GM21367 (cell line): ENCODE measurements around the gene SLC9A1.

Experiments used
- ATAC-seq: cut with Tn5 transposase; IDR thresholded peaks from one replicate; pipeline ENCODE4 v1.9.1; 2021; ENCODE audit not compliant: unreplicated experiment

Gene SLC9A1

DNA sequence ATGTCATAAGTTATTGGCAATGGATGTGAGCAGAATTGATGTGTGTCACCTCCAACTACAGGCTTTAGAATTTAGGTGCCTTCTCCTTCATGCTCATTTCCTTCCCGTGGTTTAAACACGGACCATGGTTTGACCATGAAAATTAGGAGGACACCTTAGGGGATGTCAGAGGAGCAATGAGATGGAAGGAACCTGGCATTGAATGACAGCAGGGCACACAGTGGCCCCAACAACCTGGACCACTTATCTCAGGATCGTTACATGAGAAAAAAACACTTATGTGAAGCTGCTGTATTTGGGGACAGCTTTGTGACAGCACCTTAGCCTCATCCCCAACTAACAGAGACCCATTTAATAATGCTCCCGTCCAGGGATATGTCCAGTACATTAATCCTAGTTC is 70.8 kb downstream of the SLC9A1 start:
- no peak for ATAC-seq

DNA sequence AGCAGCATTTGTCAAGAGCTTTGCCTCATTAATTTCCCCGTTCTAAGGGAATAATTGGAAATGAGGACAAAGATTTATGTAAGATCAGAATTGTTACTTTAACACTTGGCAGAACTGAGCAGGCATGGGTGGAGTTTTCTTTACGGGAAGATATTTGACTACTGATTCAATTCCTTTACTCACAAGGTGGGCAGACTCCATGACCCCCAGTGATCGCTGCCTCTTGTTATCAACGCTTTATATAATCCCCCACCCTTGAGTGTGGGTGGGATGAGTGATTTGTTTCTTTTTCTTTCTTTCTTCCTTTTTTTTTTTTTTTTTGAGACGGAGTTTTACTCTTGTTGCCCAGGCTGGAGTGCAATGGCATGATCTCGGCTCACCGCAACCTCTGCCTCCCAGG is 77.0 kb downstream of the SLC9A1 start:
- ATAC-seq: no peak

DNA sequence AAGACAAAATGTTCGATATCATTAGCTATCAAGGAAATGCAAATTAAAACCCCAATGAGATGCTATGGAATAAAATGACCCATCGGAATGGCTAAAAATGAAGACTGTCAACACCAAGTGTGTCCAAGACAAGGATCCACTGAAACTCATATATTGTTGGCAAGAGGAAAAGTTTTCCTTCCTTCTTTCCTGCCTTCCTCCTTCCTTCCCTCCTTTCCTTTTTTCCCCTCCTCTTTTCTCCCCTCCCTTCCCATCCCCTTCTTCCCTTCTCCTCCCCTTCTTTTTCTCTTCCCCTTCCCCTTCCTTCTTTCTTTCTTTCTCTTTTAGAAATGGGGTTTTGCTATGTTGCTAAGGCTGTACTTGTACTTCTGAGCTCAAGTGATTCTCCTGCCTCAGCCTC is 78.1 kb downstream of the SLC9A1 start:
- ATAC-seq: no peak

DNA sequence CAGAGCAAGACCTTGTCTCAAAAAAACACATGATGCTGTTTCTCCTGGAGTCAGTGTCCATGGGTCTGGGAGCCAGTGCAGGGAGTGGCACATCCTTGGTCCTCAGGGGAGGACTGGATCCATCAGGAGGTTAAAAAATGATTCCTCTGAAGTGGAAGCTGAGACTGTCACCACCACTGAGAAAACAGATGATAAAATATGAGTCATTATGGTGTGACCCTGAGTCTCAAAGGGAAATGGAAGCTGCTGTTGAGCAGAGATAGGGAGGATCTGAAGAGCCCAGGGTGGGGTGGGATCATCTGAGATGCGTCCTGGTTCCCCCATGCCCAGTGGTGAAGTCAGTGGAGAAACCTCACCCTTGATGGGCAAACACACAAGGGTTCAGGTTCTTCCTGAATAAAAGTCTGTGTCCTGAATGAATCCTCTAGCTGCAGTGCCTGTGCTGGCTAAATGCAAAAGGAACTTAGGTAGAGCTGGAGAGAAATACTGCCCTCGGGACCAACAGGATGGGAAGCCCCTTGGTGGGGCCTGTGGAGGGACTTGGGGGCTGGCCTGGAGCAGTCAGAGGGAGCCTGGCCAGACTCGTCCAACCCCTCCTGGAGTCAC is 80.6 kb downstream of the SLC9A1 start:
- ATAC-seq: no peak

DNA sequence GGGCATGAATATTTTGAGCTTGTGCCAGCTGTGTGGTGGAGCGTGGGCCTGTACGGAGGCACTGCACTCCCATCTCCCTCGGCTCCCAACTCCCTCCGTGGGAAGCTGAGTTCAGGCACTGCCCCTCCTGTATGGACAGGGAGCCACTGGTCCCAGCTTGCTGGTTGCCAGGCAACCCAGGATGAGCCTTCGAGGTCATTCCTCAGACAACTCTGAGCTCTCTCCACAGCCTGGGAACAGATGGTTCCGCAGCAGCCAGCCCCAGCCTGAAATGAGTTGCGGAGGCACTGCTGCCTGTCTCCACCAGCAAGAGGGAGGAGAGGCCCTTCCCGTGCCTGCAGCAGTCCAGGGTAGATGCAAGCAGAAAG is 83.9 kb downstream of the SLC9A1 start:
- ATAC-seq: no peak

DNA sequence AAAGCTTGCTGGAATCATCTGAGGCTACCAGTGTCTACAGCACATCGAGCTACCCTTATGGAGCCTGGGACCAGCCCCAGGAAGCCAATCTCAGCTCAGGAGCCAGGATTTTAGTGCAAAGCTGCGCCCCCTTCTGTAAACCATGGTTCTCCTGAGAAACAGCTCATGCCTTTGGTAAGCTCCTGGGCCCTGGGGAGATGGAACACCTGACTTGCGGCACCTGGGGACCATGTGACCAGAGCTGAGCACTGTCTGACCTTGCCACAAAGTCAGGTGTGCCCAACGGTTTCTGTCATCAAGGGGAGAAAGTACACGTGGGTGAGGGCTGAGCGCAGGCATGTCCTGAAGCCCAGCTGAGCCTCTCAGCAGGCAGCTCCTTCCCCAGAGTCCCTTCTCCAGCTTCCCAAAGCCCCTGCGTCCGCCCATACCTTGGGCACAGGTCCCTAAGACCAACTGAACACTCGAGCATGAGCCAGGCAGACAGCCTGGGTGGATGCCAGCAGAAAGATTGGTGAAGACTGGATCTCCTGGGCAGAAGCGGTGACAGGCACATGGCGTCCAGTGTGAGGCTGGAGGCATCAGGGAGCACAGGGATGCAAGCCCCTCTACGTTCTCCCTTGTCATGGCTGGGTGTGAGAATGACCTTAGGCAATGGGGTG is 84.4 kb downstream of the SLC9A1 start:
- ATAC-seq: no peak

DNA sequence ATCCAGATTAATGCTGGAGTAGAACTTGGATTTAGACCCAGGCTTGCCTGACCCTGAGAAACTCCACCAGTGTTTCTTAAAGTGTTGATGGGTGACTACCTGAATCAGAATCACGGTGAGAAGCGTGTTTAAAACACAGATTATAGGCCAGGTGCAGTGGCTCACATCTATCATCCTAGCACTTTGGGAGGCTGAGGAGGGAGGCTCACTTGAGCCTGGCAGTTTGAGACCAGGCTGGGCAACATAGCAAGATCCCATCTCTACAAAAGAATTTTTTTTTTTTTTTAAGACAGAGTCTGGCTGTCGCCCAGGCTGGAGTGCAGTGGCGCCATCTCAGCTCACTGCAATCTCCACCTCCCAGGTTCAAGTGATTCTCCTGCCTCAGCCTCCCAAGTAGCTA is 86.0 kb downstream of the SLC9A1 start:
- ATAC-seq: no peak

DNA sequence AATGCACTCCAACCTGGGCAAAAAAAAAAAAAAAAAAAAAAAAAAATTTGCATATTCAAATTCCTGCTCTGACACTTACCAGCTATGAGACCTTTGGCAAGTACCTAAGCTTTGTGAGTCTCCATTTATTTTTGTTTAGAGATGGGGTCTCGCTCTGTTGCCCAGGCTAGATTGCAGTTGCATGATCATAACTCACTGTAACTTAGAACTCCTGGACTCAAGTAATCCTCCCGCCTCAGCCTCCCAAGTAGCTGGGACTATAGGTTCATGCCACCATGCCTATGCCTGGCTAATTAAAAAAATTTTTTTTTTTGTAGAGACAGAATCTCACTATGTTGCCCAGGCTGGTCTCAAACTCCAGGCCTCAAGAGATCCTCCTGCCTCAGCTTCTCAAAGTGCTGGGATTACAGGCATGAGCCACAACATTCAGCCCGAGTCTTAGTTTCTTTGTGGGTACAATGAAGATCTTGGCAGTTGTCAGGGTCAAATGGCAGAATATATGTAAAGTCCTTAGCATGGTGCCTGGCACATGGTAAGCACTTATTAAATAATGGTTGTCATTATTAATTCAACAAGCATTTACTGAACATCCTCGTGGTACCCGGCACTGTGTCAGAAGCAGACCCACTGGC is 88.8 kb downstream of the SLC9A1 start:
- no peak for ATAC-seq

DNA sequence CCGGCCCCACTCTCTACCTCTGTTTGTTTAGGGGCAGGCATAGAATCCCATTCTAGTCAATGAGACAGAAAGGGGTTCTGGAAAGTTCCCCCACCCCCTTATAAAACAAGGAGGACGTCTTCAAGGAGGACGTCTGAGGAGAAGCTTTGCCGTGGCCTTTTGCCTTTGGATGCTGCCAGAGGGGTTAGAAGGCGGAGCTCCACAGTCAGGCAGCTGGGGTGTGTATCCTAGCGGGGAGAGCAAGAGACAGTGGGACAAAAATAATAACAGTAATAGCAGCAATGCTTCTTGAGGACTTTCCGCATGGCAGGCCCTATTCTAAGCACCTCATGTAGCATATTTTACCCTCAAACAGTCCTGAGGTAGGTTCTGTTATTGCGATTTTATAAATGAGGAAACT is 94.0 kb downstream of the SLC9A1 start:
- ATAC-seq: no peak

DNA sequence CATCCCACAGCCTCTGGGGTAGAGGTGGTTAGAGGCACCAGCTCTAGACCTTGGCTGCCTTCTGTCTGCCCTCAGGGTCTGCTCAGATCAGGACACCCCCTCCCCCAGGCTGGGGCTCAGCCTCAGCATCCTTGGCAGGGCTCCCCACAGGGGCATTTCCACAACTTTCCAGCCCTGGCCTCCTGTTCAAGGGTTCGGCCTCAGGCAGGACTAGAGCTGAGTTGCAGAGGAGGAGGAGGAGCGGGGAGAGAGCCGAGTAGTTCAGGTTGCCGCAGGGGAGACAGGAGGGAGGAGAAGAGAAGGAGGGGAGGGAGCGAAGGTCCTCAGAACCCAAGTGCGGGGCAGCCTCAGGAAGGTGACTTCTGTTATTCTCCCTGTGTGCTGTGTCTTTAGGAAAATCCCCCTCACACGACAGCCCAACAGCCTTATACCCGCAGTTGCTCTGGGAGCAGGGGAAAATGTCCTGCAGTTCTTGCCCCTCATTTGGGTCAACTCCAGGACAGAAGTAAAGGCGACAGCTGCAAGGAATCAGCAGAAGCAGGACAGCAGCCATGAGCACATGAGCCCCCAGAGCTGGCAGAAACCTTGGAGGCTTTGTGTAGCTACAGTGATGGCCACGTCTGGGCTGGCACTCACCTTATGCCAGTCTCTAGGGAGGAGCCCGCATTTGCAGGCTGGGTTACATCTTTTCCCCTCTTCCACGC is 95.8 kb downstream of the SLC9A1 start:
- no peak for ATAC-seq

DNA sequence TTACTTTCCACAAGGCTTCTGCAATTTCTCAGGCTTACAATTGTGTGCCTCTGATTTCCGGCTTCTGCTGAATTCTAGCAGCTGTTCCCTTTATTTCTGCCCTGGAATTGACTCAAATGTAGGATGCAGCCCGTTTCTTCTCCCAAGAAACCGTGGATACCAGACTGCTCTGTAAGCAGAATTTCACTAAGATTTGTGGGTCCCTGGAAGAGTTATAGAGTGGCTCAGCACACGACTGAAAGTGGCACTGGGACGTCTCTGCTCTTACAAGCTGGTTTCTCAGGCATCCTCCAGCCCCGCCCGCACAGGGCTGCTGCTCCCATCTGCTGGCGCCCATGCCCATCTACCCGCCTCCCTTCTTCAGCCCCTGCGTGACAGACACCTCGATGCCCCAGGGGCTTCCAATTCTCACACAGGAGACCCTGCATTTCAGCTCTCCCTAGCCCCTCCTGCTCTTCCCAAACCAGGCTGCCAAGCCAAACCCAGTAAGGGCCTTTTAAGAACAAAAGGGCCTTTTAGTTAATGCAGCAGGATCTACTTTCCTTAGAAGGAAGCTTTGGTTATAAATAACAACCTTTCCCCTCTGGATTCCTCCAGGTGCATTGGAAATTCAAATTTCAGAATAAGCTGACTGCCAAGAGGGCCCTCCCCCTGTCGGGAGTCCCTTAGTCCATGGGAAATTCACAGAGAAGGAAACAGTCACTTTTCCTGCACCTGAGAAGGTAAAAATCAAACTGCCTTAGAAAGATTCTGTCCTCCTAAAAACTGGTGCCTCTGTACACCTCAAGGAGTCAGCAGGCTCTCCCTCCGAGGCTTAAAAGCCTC is 96.9 kb downstream of the SLC9A1 start:
- ATAC-seq: no peak

DNA sequence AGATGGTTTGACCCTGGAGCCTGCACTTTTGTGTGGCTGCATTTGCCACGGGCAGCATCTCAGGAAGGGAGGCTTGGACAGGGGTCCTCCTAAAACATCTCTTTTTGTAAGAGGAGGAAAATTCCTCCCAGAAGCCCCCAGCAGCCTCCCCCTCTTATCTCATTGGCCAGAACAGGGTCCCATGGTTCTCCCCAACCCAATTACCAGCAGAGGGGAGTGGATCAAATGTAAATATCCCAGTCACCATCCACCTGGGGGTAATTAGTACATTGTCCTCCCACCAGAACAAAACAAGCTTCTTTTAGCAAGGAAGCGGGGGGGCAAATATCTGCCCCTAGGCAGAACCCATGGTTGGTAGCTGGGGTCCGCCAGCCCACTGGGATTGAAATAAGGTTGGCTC is 97.5 kb downstream of the SLC9A1 start:
- ATAC-seq: no peak

DNA sequence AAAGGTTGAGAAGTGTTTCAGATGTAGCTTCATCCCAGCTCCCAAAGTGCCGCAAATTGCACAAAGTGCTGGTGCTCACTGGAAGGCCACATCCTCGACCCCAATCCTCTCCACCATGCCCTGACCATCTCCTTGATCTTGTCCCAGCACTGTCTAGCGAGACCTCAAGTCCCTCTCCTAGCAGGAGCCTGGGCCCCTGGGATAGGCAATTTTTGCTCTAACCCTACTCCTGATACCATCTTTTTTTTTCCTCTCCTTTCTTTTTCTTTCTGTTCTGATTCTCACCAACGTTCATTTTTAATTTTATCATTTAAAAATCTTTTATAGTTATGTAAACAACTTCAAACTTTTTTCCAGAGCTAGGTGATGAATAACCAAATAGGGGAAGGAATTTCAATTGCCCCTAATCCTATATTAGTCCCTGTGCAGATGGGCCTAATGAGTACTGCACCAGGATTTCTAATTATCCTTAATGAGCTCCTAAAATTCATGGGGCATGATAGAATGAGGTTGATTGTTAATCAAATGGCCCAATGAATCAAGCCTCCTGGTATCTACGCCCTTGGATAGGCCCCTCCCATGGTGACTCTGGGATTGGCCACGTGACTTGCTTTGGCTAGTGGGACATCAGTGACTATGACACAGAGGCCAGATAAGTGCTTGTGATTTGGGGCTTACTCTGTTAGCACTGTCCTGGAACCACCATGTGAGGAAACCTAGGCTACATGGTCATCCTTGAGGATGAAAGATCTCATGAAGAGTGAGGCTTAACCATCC is 100.8 kb downstream of the SLC9A1 start:
- no peak for ATAC-seq

DNA sequence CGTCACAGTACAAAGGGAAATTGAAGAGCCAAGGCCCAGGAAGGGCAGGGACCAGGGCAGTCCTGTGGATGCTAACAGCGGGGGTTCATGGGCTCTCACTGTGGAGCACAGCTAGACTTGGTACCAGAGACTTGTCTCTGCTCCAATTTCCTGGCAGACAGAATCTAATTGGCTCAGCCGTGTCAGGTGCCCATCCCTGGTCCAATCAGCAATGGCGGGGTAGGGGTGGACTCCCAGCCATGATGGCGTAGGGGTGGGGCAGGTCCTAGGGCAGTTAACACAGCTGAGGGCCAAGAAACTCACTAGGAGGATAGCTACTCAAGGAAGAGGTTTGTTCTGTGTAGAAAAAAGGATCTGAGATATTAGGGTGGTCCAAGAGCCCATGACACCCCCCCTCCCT is 102.4 kb downstream of the SLC9A1 start:
- no peak for ATAC-seq

DNA sequence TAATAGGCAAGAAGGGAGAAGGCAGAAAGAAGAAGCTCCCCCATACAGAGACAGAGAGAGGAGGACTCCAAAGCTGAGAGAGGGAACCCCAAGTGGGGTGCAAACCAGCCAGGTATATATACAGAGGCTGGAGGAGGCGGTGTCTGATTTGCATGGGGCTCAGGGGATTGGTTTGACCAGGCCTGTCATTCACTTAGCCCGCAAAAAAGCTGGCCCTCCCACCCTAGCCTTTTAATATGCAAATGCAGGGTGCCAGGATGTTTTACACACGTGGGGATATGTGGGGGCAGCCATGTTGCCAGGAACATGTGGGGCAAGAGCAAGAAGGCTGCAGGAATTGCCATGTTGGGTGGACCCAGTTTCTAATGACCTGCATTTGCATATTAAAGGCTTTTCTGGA is 105.3 kb downstream of the SLC9A1 start:
- ATAC-seq: no peak

DNA sequence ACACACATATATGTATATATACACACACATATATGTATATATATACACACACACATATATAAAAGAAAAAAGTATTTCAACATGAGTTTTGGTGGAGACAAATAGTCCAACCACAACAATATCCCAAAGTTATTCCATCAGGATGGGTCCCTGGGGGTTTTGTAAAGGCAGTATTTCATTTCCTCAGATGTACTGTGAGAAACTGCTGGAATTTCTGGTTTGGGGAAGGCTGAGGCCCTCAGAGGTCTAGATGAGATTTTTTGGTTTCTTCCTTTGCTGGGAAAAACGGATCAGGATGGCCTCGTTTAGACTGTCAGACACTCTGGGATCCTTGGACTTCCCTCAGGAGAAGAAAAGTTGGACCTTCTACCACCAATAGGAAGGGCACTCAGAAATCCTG is 105.8 kb downstream of the SLC9A1 start:
- ATAC-seq: no peak
